Erythroblast (primary cell): ENCODE measurements around the gene ZNF500.

Source experiments
- GATA1 ChIP-seq: IDR thresholded peaks from 2 replicates; pipeline ENCODE4 v1.6.1; 2011; ENCODE audit warnings: low read depth, mild to moderate bottlenecking, control low read depth, low read length, moderate library complexity
- POLR2A ChIP-seq: IDR thresholded peaks from 2 replicates; pipeline ENCODE4 v1.6.1; 2011; ENCODE audit warnings: mild to moderate bottlenecking, low read length

DNA sequence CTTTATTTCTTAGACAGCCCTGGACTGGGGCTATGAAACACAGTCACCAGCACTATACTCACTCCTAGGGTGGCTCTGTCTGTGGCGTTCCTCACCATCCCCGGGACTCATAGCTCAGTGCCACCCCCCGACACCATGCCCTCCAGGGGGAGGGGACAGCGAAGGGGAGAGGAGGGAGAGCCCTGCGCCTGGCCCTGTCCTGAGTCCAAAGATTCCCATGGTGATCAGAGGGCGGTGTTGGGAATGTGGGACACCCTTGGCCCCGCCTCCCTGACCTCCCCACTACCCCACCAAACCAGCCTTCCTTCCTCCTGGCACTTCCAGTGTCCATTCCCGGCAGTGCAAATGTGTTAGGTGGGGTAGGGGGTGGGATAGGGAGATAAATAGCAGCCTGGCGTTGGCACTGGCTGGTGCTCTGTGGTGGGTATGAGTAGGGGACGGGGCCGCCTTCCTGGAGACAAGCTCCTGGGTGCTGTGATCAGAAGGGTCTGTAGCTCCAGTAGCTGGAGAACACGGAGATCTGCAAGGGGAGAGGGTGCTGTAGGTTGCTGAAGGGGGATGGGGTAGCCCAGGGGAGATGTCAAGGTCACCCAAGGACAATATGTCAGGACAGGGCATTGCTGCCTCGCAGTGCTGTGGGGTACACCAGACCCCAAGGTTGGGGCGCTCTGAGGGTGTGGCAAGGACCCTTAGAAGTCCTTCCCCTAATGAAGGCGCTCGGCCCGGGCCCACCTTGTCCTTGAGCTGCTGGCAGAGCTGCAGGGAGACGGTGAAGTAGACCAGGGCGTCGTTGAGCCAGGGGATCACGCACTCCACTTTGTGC lies 30.2 kb upstream of the ZNF500 start:
- no peak for TF ChIP-seq POLR2A
- TF ChIP-seq GATA1: no peak
